Neuronal stem cell (in vitro differentiated cells): Measurements from ENCODE around the gene IFITM5.

Experiments
- DNase-seq: peaks from one replicate; pipeline ENCODE4 v3.0.0-alpha.2; 2013; ENCODE audit warnings: low spot score
- H2AFZ ChIP-seq: one replicate; pipeline ENCODE4 v1.6.1; 2013; ENCODE audit warnings: mild to moderate bottlenecking, low read length, inconsistent platforms
- H2AK5ac ChIP-seq: 2 replicates; pipeline ENCODE4 v1.6.1; 2013; ENCODE audit warnings: low read depth, mild to moderate bottlenecking, inconsistent platforms, low read length, moderate library complexity, mixed read lengths
- H2BK120ac ChIP-seq: 2 replicates; pipeline ENCODE4 v1.6.1; 2013; ENCODE audit warnings: low read depth, mild to moderate bottlenecking, inconsistent platforms, low read length, moderate library complexity, mixed read lengths
- H2BK12ac ChIP-seq: one replicate; pipeline ENCODE4 v1.6.1; 2013; ENCODE audit warnings: low read length, inconsistent platforms
- H2BK15ac ChIP-seq: 2 replicates; pipeline ENCODE4 v1.6.1; 2013; ENCODE audit warnings: mild to moderate bottlenecking, low read length, inconsistent platforms, mixed read lengths
- H2BK5ac ChIP-seq: one replicate; pipeline ENCODE4 v1.6.1; 2013; ENCODE audit warnings: inconsistent platforms, mild to moderate bottlenecking, low read length, moderate library complexity
- H3K14ac ChIP-seq: one replicate; pipeline ENCODE4 v1.6.1; 2013; ENCODE audit warnings: low read length, inconsistent platforms
- H3K18ac ChIP-seq: 2 replicates; pipeline ENCODE4 v1.6.1; 2013; ENCODE audit warnings: low read length, inconsistent platforms
- H3K23ac ChIP-seq: 2 replicates; pipeline ENCODE4 v1.6.1; 2013; ENCODE audit warnings: low read depth, mild to moderate bottlenecking, mixed read lengths, low read length, inconsistent platforms; ENCODE audit not compliant: poor library complexity
- H3K27ac ChIP-seq: replicated peaks from 3 replicates; pipeline ENCODE4 v1.5.1; 2013; ENCODE audit warnings: low read length, inconsistent platforms
- H3K27me3 ChIP-seq, 3 experiments: 2 replicates each; pipeline ENCODE4 v1.6.1; 2013; ENCODE audit warnings: low read length in 3 of 3, mild to moderate bottlenecking in 2 of 3, inconsistent platforms in 1 of 3, low read depth in 1 of 3, mixed read lengths in 1 of 3, moderate library complexity in 1 of 3; ENCODE audit not compliant: control insufficient read depth in 3 of 3, insufficient read depth in 3 of 3
- H3K36me3 ChIP-seq, 2 donors: replicated peaks in 1 of 2; 2 replicates each; pipeline ENCODE4 v1.6.1; 2013; ENCODE audit warnings: low read length in 2 of 2; ENCODE audit not compliant: control insufficient read depth in 2 of 2, insufficient read depth in 2 of 2
- H3K4ac ChIP-seq: 2 replicates; pipeline ENCODE4 v1.6.1; 2013; ENCODE audit warnings: inconsistent platforms, mild to moderate bottlenecking, low read length, moderate library complexity
- H3K4me1 ChIP-seq, 2 donors: 1 replicate in 1 of 2; 2 replicates in 1 of 2; pipeline ENCODE4 v1.6.1; 2013; ENCODE audit warnings: low read length in 2 of 2, low read depth in 1 of 2; ENCODE audit not compliant: control insufficient read depth in 2 of 2, insufficient read depth in 1 of 2
- H3K4me2 ChIP-seq: one replicate; pipeline ENCODE4 v1.6.1; 2013; ENCODE audit warnings: mild to moderate bottlenecking, low read length, inconsistent platforms; ENCODE audit not compliant: insufficient read depth, poor library complexity, severe bottlenecking
- H3K4me3 ChIP-seq, 2 donors: 2 replicates each; pipeline ENCODE4 v1.5.1; 2013; ENCODE audit warnings: low read length in 2 of 2, mild to moderate bottlenecking in 2 of 2, inconsistent platforms in 1 of 2, moderate library complexity in 1 of 2
- H3K79me1 ChIP-seq: one replicate; pipeline ENCODE4 v1.6.1; 2013; ENCODE audit warnings: low read depth, mild to moderate bottlenecking, inconsistent platforms, low read length, moderate library complexity
- H3K9ac ChIP-seq: one replicate; pipeline ENCODE4 v1.6.1; 2013; ENCODE audit warnings: mild to moderate bottlenecking, low read depth, low read length, inconsistent platforms; ENCODE audit not compliant: poor library complexity
- H3K9me3 ChIP-seq, 2 donors: replicated peaks in 1 of 2; 2 replicates each; pipeline versions ENCODE3 to v1.6.1; 2013; ENCODE audit warnings: low read length in 2 of 2, mild to moderate bottlenecking in 2 of 2, inconsistent platforms in 1 of 2, low read depth in 1 of 2, mixed read lengths in 1 of 2, moderate library complexity in 1 of 2; ENCODE audit not compliant: control insufficient read depth in 2 of 2, insufficient read depth in 1 of 2
- H4K8ac ChIP-seq: one replicate; pipeline ENCODE4 v1.6.1; 2013; ENCODE audit warnings: low read depth, mild to moderate bottlenecking, inconsistent platforms, low read length, moderate library complexity
- H4K91ac ChIP-seq: one replicate; pipeline ENCODE4 v1.6.1; 2013; ENCODE audit warnings: low read length, low read depth, mild to moderate bottlenecking, inconsistent platforms; ENCODE audit not compliant: poor library complexity
- WGBS, 2 donors: extraction: QIAGEN DNeasy Blood & Tissue Kit; methylation state at CpG; one replicate each; pipeline ENCODE4 v1.1.7; 2013; ENCODE audit warnings: missing lambda C conversion rate in 2 of 2, mixed read lengths in 1 of 2; ENCODE audit not compliant: insufficient read length in 2 of 2, insufficient replicate concordance in 1 of 2; ENCODE audit errors: extremely low coverage in 2 of 2; 5-methylcytosine and 5-hydroxymethylcytosine counted together

The IFITM5 gene

GRCh38 chr11:292211-293121 lies 6.9 kb downstream of the IFITM5 start:
- Histone ChIP-seq H3K36me3 (peaks cover 23 to 31% of the 10 kb centered on the region in 2 donors), H2BK12ac (no peak overlapping the region), H4K8ac (peak overlapping the region; percentile 17), H3K79me1 (peaks cover 7% of the 10 kb centered on the region), H3K27ac (no peak overlapping the region), H2BK15ac (no peak overlapping the region), H3K4me1 (peaks cover 12 to 14% of the 10 kb centered on the region in 2 donors), H3K9ac (no peak overlapping the region), H3K4ac (no peak overlapping the region), H2BK5ac (peak overlapping the region; percentile 82), H3K4me2 (no peak overlapping the region), H3K27me3 (peaks cover 0 to 11% (median 0%) of the 10 kb centered on the region in 3 experiments), H2AFZ (no peak overlapping the region), H3K18ac (no peak overlapping the region), H3K23ac (peak overlapping the region; percentile 65), H2BK120ac (no peak overlapping the region), H3K9me3 (no peaks in the 10 kb centered on the region), H2AK5ac (no peak overlapping the region), H4K91ac (no peak overlapping the region), H3K14ac (no peak overlapping the region), H3K4me3 (no peak overlapping the region)
- DNase-seq, result no peak
- WGBS, 2 donors, result no CpG with 5 or more reads among the region's 29 CpGs

- no peak overlapping the region for H3K4ac ChIP-seq
- H2BK15ac ChIP-seq, result peak overlapping the region; percentile 58
- H2BK12ac ChIP-seq, result peak overlapping the region; percentile 10
- no peak overlapping the region for H3K4me3 ChIP-seq
- no peak overlapping the region for H4K8ac ChIP-seq
- peaks cover 7% of the 10 kb centered on the region for H3K79me1 ChIP-seq
- no peak overlapping the region for H2AFZ ChIP-seq
- no peak overlapping the region for H3K18ac ChIP-seq
- H3K27ac ChIP-seq, result no peak overlapping the region
- no peak overlapping the region for H2BK120ac ChIP-seq
- peak overlapping the region; percentile 93 for H3K23ac ChIP-seq
- H3K14ac ChIP-seq, result no peak overlapping the region
- peak overlapping the region; percentile 82 for H2BK5ac ChIP-seq
- peaks cover 23 to 31% of the 10 kb centered on the region in 2 donors for H3K36me3 ChIP-seq
- no peaks in the 10 kb centered on the region for H3K9me3 ChIP-seq
- H3K4me2 ChIP-seq, result no peak overlapping the region
- peak overlapping the region; percentile 99 for H2AK5ac ChIP-seq
- H4K91ac ChIP-seq, result no peak overlapping the region
- peak overlapping the region; percentile 72 for H3K9ac ChIP-seq
- H3K27me3 ChIP-seq, result peaks cover 0 to 14% (median 0%) of the 10 kb centered on the region in 3 experiments
- no peak for DNase-seq
- H3K4me1 ChIP-seq, result peaks cover 14 to 15% of the 10 kb centered on the region in 2 donors
- no CpG with 5 or more reads among the region's 44 CpGs for WGBS, 2 donors
Observed at GRCh38 chr11:291281-292210, 7.8 kb downstream of the IFITM5 start.

- no peak overlapping the region for H3K18ac ChIP-seq
- peaks cover 0 to 14% (median 0%) of the 10 kb centered on the region in 3 experiments for H3K27me3 ChIP-seq
- H2BK12ac ChIP-seq, result peak overlapping the region; percentile 94
- no peak overlapping the region for H3K27ac ChIP-seq
- H3K23ac ChIP-seq, result peak overlapping the region; percentile 93
- H2BK120ac ChIP-seq, result no peak overlapping the region
- H3K9me3 ChIP-seq, result no peaks in the 10 kb centered on the region
- peaks cover 7% of the 10 kb centered on the region for H3K79me1 ChIP-seq
- no peak overlapping the region for H3K4me2 ChIP-seq
- H3K4me3 ChIP-seq, result no peak overlapping the region
- no peak overlapping the region for H3K14ac ChIP-seq
- H2AFZ ChIP-seq, result no peak overlapping the region
- peaks cover 23 to 31% of the 10 kb centered on the region in 2 donors for H3K36me3 ChIP-seq
- WGBS, 2 donors, result no CpG with 5 or more reads among the region's 13 CpGs
- H4K91ac ChIP-seq, result peak overlapping the region; percentile 72
- H3K4me1 ChIP-seq, result peaks cover 14 to 15% of the 10 kb centered on the region in 2 donors
- H3K9ac ChIP-seq, result peak overlapping the region; percentile 72
- peak overlapping the region; percentile 99 for H2AK5ac ChIP-seq
- no peak overlapping the region for H4K8ac ChIP-seq
- peak overlapping the region; percentile 19 for H2BK5ac ChIP-seq
- H2BK15ac ChIP-seq, result peak overlapping the region; percentile 58
- DNase-seq, result no peak
- H3K4ac ChIP-seq, result no peak overlapping the region
Observed at GRCh38 chr11:290621-291231, 8.6 kb downstream of the IFITM5 start.
